Astrocyte (in vitro differentiated cells and primary cell): Measurements from ENCODE around the gene FRS2.

Source experiments
- EZH2 ChIP-seq: IDR thresholded peaks from 2 replicates; pipeline ENCODE4 v1.6.1; 2012; ENCODE audit warnings: mild to moderate bottlenecking, low read length, inconsistent platforms; ENCODE audit not compliant: insufficient read depth
- TF ChIP-seq, protein P1 (sequence below): IDR thresholded peaks from 2 replicates; pipeline ENCODE4 v1.5.1; 2011; ENCODE audit warnings: low read depth, mild to moderate bottlenecking, inconsistent platforms, low read length, moderate library complexity; ENCODE audit not compliant: insufficient read depth

DNA sequence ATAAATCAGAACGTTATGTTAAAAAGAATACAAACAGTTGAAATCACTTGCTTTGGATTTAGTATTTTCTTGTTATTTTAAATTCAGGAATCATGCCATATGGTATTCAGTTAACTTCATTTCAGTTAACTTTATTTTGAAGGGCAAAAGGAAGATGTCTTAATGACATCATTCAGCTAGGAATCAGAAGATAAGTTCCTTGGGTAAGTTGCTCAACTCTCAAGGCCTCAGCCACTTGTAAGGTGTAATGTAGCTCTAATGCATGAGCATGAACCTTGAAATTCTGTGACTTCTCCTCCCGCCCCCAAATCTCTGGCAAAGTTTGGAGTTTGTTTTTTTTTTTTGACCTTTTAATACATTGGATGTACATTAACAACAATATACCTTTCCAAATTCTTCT lies 42.6 kb downstream of the FRS2 start:
- TF ChIP-seq, protein P1, sequence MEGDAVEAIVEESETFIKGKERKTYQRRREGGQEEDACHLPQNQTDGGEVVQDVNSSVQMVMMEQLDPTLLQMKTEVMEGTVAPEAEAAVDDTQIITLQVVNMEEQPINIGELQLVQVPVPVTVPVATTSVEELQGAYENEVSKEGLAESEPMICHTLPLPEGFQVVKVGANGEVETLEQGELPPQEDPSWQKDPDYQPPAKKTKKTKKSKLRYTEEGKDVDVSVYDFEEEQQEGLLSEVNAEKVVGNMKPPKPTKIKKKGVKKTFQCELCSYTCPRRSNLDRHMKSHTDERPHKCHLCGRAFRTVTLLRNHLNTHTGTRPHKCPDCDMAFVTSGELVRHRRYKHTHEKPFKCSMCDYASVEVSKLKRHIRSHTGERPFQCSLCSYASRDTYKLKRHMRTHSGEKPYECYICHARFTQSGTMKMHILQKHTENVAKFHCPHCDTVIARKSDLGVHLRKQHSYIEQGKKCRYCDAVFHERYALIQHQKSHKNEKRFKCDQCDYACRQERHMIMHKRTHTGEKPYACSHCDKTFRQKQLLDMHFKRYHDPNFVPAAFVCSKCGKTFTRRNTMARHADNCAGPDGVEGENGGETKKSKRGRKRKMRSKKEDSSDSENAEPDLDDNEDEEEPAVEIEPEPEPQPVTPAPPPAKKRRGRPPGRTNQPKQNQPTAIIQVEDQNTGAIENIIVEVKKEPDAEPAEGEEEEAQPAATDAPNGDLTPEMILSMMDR, result no peak
- TF ChIP-seq EZH2, result no peak
